Prostate gland (tissue), 2 donors: Measurements from ENCODE around the gene PSD. TPM values are rescaled to one million over a fixed set of nuclear protein-coding genes. Genes with fewer than 3 reads are reported as not detected.

Experiments used
- DNase-seq: peaks from one replicate; pipeline ENCODE4 v3.0.0-alpha.2; 2019; ENCODE audit warnings: low spot score
- H3K27ac ChIP-seq, 2 donors: fragments of 200-600 bp; sonication (generic); 2 replicates each; pipeline ENCODE4 v1.5.1; 2017 to 2019
- H3K27me3 ChIP-seq: fragments of 200-600 bp; sonication (generic); replicated peaks from 2 replicates; pipeline ENCODE4 v1.5.1; 2019; ENCODE audit not compliant: insufficient read depth
- H3K36me3 ChIP-seq, 2 donors: fragments of 200-600 bp; sonication (generic); 1 replicate in 1 of 2; 2 replicates in 1 of 2; pipeline versions ENCODE4 v1.5.1 to v1.8.1; 2017 to 2019
- H3K4me1 ChIP-seq: fragments of 200-600 bp; sonication (generic); replicated peaks from 2 replicates; pipeline ENCODE4 v1.5.1; 2019
- H3K4me3 ChIP-seq, 2 donors: fragments of 200-600 bp; sonication (generic); 2 replicates each; pipeline ENCODE4 v1.5.1; 2017 to 2019
- H3K9me3 ChIP-seq: fragments of 200-600 bp; sonication (generic); 2 replicates; pipeline ENCODE4 v1.5.1; 2017
- CTCF ChIP-seq, 4 experiments: fragments of 200-600 bp in 2 of 4; fragments of 450-650 bp in 2 of 4; sonication (generic) in 2 of 4; IDR thresholded peaks; 1 replicate in 3 of 4; 2 replicates in 1 of 4; pipeline ENCODE4 v1.5.1; 2016 to 2019; ENCODE audit warnings: antibody characterized with exemption in 4 of 4, mild to moderate bottlenecking in 2 of 4, moderate library complexity in 2 of 4
- POLR2A ChIP-seq: fragments of 450-650 bp; IDR thresholded peaks from one replicate; pipeline ENCODE4 v1.6.1; 2016; ENCODE audit warnings: antibody characterized with exemption, mild to moderate bottlenecking
- POLR2AphosphoS5 ChIP-seq: sonication (generic); formaldehyde crosslinking; IDR thresholded peaks from one replicate; pipeline ENCODE4 v1.6.1; 2017; ENCODE audit warnings: antibody characterized with exemption
- WGBS: methylation state at CpG from one replicate; pipeline ENCODE4 v1.1.5; 2018; 5-methylcytosine and 5-hydroxymethylcytosine counted together
- intact Hi-C: fragments of 100-400 bp; cut with DNase I; formaldehyde crosslinking; loops from one replicate; pipeline ENCODE4 v1.14.2; 2022
- total RNA-seq, 2 donors: library from RNA; depleted of rRNA; stranded (reverse); fragments of >200 nt; gene quantifications; one replicate each; pipeline ENCODE4 v1.1.0, GENCODE V29; 2016

PSD gene
- total RNA-seq, 2 donors from 2014 or later, result 1.0 to 10.9 TPM

DNA sequence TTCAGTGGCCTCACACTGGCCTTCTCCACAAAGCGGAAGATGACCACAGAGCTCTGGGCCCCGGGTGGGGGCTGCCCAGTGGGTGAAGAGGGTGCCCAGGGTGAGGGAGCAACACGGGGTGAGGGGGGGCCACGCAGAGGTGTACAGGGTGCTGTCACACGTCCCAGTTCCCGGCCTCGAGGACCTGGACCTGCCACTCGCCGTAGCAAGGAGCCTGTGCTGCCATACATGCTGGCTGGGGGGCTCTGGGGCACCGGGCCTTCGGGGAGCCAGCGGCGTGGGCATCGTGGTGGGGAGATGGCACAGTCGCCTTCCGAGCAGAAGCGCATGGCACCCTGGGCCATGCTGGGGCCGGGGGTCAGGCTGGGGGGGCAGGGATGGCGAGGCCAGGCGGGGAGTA is 1.9 kb downstream of the PSD start:
- intact Hi-C loops, result no loop called here
- Histone ChIP-seq H3K4me1 (peaks cover 13% of the 10 kb centered on the region), H3K27me3 (peaks cover 7% of the 10 kb centered on the region), H3K4me3 (no peak overlapping the region), H3K27ac (no peak overlapping the region), H3K9me3 (no peaks in the 10 kb centered on the region), H3K36me3 (no peaks in the 10 kb centered on the region)
- 88% methylated on average over 20 of the region's 20 CpGs for WGBS
- DNase-seq, result no peak
- TF ChIP-seq POLR2AphosphoS5 (no peak), POLR2A (no peak), CTCF (IDR thresholded peaks at IDR 0.05) (no peak)

DNA sequence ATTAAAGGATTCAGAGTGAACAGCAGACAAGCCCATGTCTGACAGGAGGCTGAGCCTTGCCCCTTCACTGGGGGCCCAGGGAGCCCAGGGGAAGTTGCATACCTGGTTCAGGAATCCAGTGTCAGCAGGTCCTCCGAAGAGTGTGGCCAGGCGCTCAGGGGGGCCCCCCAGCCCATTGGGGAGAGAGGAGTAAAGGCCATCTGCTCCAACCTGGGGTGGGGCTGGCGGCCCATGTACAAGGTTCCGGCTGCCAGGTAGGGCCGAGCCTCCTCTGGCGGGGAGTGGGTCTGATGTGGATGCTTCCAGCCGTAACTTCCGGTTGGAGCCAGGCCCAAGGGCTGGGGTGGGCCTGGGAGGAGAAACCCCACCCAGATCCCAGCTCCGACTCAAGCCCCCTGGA is 2.3 kb downstream of the PSD start:
- H3K27ac ChIP-seq, result no peak overlapping the region
- DNase-seq, result no peak
- peaks cover 13% of the 10 kb centered on the region for H3K4me1 ChIP-seq
- no peaks in the 10 kb centered on the region for H3K9me3 ChIP-seq
- H3K4me3 ChIP-seq, result no peak overlapping the region
- no peaks in the 10 kb centered on the region for H3K36me3 ChIP-seq
- TF ChIP-seq CTCF (IDR thresholded peaks at IDR 0.05) (no peak), POLR2AphosphoS5 (no peak), POLR2A (no peak)
- peaks cover 9% of the 10 kb centered on the region for H3K27me3 ChIP-seq
- intact Hi-C loops, result no loop called here
- 64% methylated on average over 9 of the region's 9 CpGs for WGBS

DNA sequence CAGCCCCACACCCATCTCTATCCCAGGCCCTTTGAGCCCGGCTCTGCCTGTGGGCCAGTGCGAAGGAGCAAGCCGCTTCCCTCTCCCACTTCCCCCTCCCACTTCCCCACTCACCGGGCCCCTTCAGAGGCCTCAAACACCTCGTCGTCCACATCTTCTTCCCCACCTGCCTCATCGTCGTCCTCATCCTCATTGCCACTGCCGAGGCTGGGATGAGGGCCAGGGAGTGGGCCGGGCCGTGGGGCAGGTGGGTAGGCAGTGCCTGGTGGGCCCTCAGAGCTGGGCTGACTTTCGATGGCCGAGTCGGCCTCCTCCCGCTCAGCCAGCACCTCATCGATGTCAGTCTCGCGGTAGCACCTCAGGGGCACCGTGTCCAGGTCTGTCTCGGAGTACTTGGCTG is 3.8 kb downstream of the PSD start:
- intact Hi-C loops, result no loop called here
- 36% methylated on average over 20 of the region's 20 CpGs for WGBS
- peaks cover 5% of the 10 kb centered on the region for H3K4me1 ChIP-seq
- no peak overlapping the region for H3K27ac ChIP-seq
- peaks cover 9% of the 10 kb centered on the region for H3K27me3 ChIP-seq
- TF ChIP-seq POLR2A (no peak), CTCF (IDR thresholded peaks at IDR 0.05) (no peak), POLR2AphosphoS5 (no peak)
- no peaks in the 10 kb centered on the region for H3K36me3 ChIP-seq
- H3K9me3 ChIP-seq, result no peaks in the 10 kb centered on the region
- no peak overlapping the region for H3K4me3 ChIP-seq
- no peak for DNase-seq

- WGBS, result 82% methylated on average over 16 of the region's 16 CpGs
- no peaks in the 10 kb centered on the region for H3K4me1 ChIP-seq
Measured at GRCh38 chr10:102413806-102414561, 4.6 kb downstream of the PSD start.

More at GRCh38 chr10:102413806-102414561, 4.6 kb downstream of the PSD start:
- no peaks in the 10 kb centered on the region for H3K9me3 ChIP-seq
- H3K4me3 ChIP-seq, result no peak overlapping the region
- no peak for DNase-seq
- TF ChIP-seq CTCF (IDR thresholded peaks at IDR 0.05), result no peak
- TF ChIP-seq POLR2A, result no peak
- no peak for TF ChIP-seq POLR2AphosphoS5
- intact Hi-C loops, result no loop called here
- peaks cover 9% of the 10 kb centered on the region for H3K27me3 ChIP-seq
- no peaks in the 10 kb centered on the region for H3K36me3 ChIP-seq
- H3K27ac ChIP-seq, result no peak overlapping the region
